GM18526 (cell line): Measurements from ENCODE around the gene SNCAIP.

Experiments
- POLR2A ChIP-seq: IDR thresholded peaks from 3 replicates; pipeline ENCODE4 v1.6.1; 2011; ENCODE audit not compliant: insufficient read length; ENCODE audit errors: extremely low read depth

The SNCAIP gene

GRCh38 chr5:122339591-122339990 lies 27.6 kb downstream of the SNCAIP start:
- no peak for TF ChIP-seq POLR2A

- TF ChIP-seq POLR2A: no peak
Observed at GRCh38 chr5:122341087-122341486, 29.1 kb downstream of the SNCAIP start.

GRCh38 chr5:122342256-122342655 lies 30.2 kb downstream of the SNCAIP start:
- TF ChIP-seq POLR2A: no peak

- TF ChIP-seq POLR2A: no peak
Observed at GRCh38 chr5:122346897-122347581, 35.0 kb downstream of the SNCAIP start.

GRCh38 chr5:122350496-122350895 lies 38.5 kb downstream of the SNCAIP start:
- TF ChIP-seq POLR2A: no peak

GRCh38 chr5:122351416-122352157 lies 39.5 kb downstream of the SNCAIP start:
- TF ChIP-seq POLR2A: no peak

GRCh38 chr5:122352331-122352730 lies 40.3 kb downstream of the SNCAIP start:
- TF ChIP-seq POLR2A: no peak

GRCh38 chr5:122354293-122354692 lies 42.3 kb downstream of the SNCAIP start:
- no peak for TF ChIP-seq POLR2A

GRCh38 chr5:122355324-122355723 lies 43.3 kb downstream of the SNCAIP start:
- no peak for TF ChIP-seq POLR2A

- no peak for TF ChIP-seq POLR2A
Observed at GRCh38 chr5:122356855-122357254, 44.8 kb downstream of the SNCAIP start.

GRCh38 chr5:122358372-122358979 lies 46.4 kb downstream of the SNCAIP start:
- TF ChIP-seq POLR2A: no peak

- no peak for TF ChIP-seq POLR2A
Observed at GRCh38 chr5:122362361-122362760, 50.3 kb downstream of the SNCAIP start.

GRCh38 chr5:122363623-122364022 lies 51.6 kb downstream of the SNCAIP start:
- no peak for TF ChIP-seq POLR2A

GRCh38 chr5:122366501-122366900 lies 54.5 kb downstream of the SNCAIP start:
- TF ChIP-seq POLR2A: no peak

GRCh38 chr5:122367456-122367855 lies 55.4 kb downstream of the SNCAIP start:
- no peak for TF ChIP-seq POLR2A
